ENCODE results near the gene OCEL1.

DNA sequence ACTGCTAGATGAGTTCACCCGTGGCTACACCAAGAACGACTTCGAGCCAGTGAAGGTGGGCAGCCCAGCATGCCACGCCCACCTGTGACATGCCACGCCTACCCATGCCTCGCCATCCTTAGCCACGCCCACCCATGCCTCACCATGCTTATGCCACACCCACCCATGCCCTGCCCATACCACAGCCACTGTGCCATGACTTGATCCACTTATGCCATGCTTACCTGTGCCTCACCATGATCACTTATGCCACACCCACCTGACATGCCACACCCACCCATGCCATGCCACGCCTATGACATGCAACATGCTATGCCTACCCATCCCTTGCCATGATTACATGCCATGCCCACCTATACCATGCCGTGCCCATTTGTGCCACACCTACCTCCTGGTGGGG lies 23.8 kb upstream of the OCEL1 start:
- TF ChIP-seq, protein P1, sequence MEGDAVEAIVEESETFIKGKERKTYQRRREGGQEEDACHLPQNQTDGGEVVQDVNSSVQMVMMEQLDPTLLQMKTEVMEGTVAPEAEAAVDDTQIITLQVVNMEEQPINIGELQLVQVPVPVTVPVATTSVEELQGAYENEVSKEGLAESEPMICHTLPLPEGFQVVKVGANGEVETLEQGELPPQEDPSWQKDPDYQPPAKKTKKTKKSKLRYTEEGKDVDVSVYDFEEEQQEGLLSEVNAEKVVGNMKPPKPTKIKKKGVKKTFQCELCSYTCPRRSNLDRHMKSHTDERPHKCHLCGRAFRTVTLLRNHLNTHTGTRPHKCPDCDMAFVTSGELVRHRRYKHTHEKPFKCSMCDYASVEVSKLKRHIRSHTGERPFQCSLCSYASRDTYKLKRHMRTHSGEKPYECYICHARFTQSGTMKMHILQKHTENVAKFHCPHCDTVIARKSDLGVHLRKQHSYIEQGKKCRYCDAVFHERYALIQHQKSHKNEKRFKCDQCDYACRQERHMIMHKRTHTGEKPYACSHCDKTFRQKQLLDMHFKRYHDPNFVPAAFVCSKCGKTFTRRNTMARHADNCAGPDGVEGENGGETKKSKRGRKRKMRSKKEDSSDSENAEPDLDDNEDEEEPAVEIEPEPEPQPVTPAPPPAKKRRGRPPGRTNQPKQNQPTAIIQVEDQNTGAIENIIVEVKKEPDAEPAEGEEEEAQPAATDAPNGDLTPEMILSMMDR (IDR thresholded peaks at IDR 0.05): no peak
- no peak for TF ChIP-seq POLR2A (IDR thresholded peaks at IDR 0.05)
